ENCODE results near the gene FMNL2.

- TF ChIP-seq CTCF (IDR thresholded peaks at IDR 0.05): no peak
- TF ChIP-seq ZFX (IDR thresholded peaks at IDR 0.05; ENCODE audit: borderline replicate concordance): no peak
Observed at GRCh38 chr2:152481881-152482583, 147.1 kb downstream of the FMNL2 start.
